22Rv1 (cell line): ENCODE data around the gene ALDH4A1.
A peak's percentile ranks its signal among the peaks of the same experiment; 100 is the strongest.

ENCODE experiments used
- H3K27ac ChIP-seq: fragments of 450-650 bp; 2 replicates; pipeline ENCODE4 v1.5.1; 2017
- ZFX ChIP-seq: fragments of 450-650 bp; IDR thresholded peaks from 2 replicates; pipeline ENCODE4 v1.6.1; 2017; ENCODE audit warnings: antibody characterized with exemption, borderline replicate concordance
- TF ChIP-seq, protein P1 (sequence below): fragments of 450-650 bp; IDR thresholded peaks from 2 replicates; pipeline ENCODE4 v1.5.1; 2017; ENCODE audit warnings: mild to moderate bottlenecking

The ALDH4A1 gene

DNA sequence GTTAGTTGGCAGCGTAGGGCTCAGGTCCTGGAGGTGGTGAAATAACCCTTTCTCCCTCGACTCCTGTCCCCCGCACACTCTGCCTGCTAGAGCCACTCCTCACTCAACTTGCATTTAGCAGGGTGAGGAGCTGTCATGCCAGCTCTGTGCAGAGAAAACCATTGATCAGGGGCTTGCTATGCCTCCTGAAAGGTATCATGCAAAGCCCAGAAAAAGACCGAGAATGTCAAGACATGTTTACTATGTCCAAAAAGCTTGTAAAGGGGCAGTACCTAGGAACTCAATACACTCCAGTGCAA lies 18.0 kb downstream of the ALDH4A1 start:
- TF ChIP-seq, protein P1, sequence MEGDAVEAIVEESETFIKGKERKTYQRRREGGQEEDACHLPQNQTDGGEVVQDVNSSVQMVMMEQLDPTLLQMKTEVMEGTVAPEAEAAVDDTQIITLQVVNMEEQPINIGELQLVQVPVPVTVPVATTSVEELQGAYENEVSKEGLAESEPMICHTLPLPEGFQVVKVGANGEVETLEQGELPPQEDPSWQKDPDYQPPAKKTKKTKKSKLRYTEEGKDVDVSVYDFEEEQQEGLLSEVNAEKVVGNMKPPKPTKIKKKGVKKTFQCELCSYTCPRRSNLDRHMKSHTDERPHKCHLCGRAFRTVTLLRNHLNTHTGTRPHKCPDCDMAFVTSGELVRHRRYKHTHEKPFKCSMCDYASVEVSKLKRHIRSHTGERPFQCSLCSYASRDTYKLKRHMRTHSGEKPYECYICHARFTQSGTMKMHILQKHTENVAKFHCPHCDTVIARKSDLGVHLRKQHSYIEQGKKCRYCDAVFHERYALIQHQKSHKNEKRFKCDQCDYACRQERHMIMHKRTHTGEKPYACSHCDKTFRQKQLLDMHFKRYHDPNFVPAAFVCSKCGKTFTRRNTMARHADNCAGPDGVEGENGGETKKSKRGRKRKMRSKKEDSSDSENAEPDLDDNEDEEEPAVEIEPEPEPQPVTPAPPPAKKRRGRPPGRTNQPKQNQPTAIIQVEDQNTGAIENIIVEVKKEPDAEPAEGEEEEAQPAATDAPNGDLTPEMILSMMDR, result peak; percentile 62
- no peak for TF ChIP-seq ZFX
- no peak overlapping the region for H3K27ac ChIP-seq

DNA sequence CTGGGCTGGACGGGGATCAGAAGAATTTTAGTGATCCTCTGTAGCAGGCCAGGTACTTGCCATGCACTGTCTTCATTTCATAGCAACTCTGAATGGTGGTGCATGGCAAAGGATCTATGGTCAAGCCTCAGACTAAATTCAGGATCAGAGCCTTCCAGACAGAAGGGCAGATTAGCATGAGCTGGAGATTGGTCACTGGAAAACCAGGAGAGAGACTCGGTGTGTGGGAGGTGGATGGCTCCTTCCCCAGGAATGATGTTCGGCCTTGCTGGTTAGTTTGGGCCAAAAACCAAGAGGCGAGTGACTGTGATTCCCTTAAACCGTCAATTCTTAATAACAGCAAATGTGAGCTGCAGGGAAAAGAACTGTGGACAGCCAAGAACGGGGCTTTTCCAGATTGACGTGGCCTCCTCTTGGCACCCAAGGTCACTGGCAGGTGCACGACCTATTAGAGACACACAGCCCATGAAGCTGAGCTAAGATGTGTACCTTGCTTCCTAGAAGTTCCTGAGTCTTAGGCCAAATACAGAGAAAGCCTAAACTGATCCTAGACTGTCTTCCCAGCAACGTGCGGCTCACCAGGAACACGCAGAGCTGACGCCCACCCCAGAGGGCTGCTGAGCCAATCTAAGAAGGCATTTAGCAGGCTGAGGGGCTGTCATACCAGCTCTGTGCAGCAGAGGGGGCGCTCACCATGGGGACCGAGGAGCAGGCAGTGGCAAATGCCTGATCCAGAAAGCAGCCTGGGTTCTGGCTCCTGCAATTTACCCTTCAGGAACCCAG lies 18.5 kb downstream of the ALDH4A1 start:
- TF ChIP-seq, protein P1, result peak; percentile 88
- TF ChIP-seq ZFX, result no peak
- H3K27ac ChIP-seq, result no peak overlapping the region

DNA sequence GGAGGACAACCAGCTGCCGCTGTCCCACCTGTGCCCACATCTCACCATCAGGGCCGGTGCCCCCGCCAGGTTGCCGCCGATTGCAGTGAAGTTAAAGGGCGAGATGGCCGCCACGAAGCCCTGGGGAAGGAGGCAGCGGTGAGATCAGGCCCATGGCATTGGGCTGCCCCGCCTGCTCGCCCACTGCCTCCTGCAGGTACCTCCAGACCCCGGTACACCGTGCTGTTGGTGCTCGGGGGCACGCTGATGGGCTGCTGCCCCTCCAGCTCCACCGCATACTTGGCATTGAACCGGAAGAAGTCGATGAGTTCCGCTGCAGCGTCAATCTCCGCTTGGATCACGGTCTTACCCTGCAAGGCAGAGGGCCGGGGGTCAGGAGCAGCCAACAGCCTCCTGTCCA lies 19.3 kb downstream of the ALDH4A1 start:
- TF ChIP-seq, protein P1, result no peak
- no peak for TF ChIP-seq ZFX
- H3K27ac ChIP-seq, result no peak overlapping the region

DNA sequence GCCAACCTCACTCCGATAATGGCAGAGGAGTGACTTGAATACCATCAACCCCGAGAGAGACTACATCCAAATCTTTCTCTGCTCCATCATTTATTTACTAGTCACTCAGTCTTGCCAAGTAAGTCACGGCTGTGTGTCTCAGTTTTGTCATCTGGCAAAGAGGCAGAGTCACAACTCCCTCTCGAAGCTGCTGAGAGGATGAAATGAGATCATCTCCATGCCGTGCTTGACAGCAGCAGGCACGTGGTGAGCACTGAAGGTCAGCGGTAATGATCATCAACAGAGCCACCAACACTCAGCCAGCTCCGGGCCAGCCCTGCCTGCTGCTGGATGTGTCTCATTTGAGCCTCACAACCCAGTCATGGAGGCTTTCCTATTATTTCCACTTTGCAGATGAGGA lies 19.9 kb downstream of the ALDH4A1 start:
- TF ChIP-seq ZFX, result no peak
- TF ChIP-seq, protein P1, result no peak
- no peak overlapping the region for H3K27ac ChIP-seq

DNA sequence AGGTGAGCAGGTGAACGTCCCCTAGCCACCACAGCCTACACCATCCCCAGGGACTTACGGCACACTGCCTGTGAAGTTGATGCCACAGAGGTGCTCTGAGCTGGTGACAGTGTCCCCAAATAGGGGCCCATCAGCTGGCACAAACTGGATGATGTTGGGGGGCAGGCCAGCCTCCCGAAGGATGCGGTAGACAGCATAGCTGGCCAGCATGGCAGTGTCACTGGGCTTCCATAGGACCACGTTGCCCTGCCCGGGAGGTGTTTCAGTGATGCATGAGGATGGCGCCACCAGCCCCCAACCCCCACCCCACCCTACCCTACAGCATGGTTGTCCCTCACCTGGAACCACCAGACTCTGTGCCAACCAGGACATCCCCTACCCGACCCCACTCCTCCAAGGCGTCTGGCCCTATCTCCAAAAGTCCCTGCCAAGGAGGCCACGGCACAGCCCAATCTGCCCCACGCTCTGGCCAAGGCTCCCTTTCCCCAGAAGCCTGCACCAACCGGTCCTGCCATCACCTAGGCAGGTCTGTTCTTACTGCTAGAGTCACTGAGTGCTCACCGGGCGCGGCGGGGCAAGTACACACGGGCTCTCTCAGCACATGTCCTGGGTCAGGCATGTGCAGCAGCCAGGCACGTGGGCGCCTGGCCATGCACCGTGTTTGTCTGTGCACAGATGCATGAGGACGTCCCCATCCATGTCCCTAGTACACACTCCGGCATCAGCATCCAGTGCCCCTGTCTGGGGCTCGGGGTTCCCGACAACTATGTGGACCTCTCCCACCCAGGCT lies 20.5 kb downstream of the ALDH4A1 start:
- no peak for TF ChIP-seq ZFX
- TF ChIP-seq, protein P1, result no peak
- H3K27ac ChIP-seq, result no peak overlapping the region

DNA sequence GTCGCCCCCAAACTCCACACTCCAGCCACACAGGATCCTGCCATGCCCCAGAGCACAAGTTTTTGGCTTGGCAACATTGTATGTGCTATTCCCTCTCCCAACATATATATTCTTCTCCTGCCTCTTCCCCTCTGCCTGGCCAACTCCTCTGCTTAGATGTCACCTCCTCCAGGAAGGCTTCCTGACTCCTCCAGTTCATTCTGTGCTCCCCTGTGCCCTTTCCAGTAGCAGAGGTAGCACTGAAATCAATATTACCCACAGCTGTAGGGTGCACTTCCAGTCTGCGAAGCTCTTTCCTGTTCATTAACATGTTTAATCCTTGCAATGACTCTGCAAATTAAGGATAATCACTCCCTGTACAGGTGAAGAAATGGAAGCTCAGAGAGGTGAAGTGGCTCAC lies 21.2 kb downstream of the ALDH4A1 start:
- no peak overlapping the region for H3K27ac ChIP-seq
- no peak for TF ChIP-seq ZFX
- TF ChIP-seq, protein P1, result no peak

DNA sequence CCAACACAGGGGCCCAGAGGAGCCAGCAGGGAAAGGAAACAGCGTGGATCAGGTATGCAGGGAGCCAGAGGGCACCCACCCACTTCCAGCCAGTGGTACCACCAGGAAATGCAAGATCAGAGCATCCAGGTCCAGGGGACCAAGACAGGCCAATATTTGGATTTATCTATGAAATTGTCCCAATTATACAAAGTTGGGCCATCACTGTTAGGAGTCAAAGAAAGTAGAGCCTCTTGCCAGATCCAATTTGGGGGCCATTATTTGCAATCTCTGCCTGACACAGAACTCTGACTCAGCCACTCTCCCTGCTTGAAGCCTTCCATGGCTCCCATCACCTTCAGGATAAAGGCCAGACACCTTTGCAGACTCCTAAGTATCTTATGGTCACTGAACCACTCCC lies 21.8 kb downstream of the ALDH4A1 start:
- TF ChIP-seq ZFX, result no peak
- TF ChIP-seq, protein P1, result no peak
- no peak overlapping the region for H3K27ac ChIP-seq
